Parathyroid adenoma (tissue), 2 donors: ENCODE measurements around the gene FYN.

Source experiments
- H2AFZ ChIP-seq: fragments of 300-600 bp; sonication (generic); one replicate; pipeline ENCODE4 v1.7.0; 2017; ENCODE audit warnings: antibody characterized with exemption, mild to moderate bottlenecking
- H3K27ac ChIP-seq: fragments of 300-600 bp; sonication (generic); one replicate; pipeline ENCODE4 v1.7.0; 2017
- H3K27me3 ChIP-seq: fragments of 300-600 bp; sonication (generic); one replicate; pipeline ENCODE4 v1.7.0; 2017; ENCODE audit warnings: low read length; ENCODE audit not compliant: control insufficient read depth, insufficient read depth
- H3K36me3 ChIP-seq: fragments of 300-600 bp; sonication (generic); one replicate; pipeline ENCODE4 v1.7.0; 2017; ENCODE audit warnings: low read length; ENCODE audit not compliant: control insufficient read depth, insufficient read depth
- H3K4me1 ChIP-seq: fragments of 300-600 bp; sonication (generic); one replicate; pipeline ENCODE4 v1.7.0; 2017; ENCODE audit warnings: control low read depth
- H3K4me2 ChIP-seq: fragments of 300-600 bp; sonication (generic); one replicate; pipeline ENCODE4 v1.7.0; 2017; ENCODE audit warnings: low read length
- H3K4me3 ChIP-seq: fragments of 300-600 bp; sonication (generic); one replicate; pipeline ENCODE4 v1.7.0; 2017; ENCODE audit warnings: low read depth, low read length
- H3K79me2 ChIP-seq: fragments of 300-600 bp; sonication (generic); one replicate; pipeline ENCODE4 v1.7.0; 2017; ENCODE audit warnings: control low read depth
- H3K9ac ChIP-seq: fragments of 300-600 bp; sonication (generic); one replicate; pipeline ENCODE4 v1.7.0; 2017; ENCODE audit warnings: mild to moderate bottlenecking
- H3K9me3 ChIP-seq: fragments of 300-600 bp; sonication (generic); one replicate; pipeline ENCODE4 v1.7.0; 2017; ENCODE audit warnings: low read length; ENCODE audit not compliant: control insufficient read depth
- CTCF ChIP-seq: fragments of 300-600 bp; sonication (generic); IDR thresholded peaks from one replicate; pipeline ENCODE4 v1.7.0; 2017; ENCODE audit warnings: antibody characterized with exemption, mild to moderate bottlenecking
- donor health status: primary hyperparathyroidism.

FYN gene

GRCh38 chr6:111663692-111664564 is 209.3 kb downstream of the FYN start:
- peak overlapping the region; percentile 83 for H3K27ac ChIP-seq
- H3K9me3 ChIP-seq, result no peaks in the 10 kb centered on the region
- H3K27me3 ChIP-seq, result no peaks in the 10 kb centered on the region
- no peak for TF ChIP-seq CTCF
- peak overlapping the region; percentile 57 for H2AFZ ChIP-seq
- no peaks in the 10 kb centered on the region for H3K79me2 ChIP-seq
- no peak overlapping the region for H3K4me2 ChIP-seq
- H3K36me3 ChIP-seq, result no peaks in the 10 kb centered on the region
- peaks cover 39% of the 10 kb centered on the region for H3K4me1 ChIP-seq
- no peak overlapping the region for H3K9ac ChIP-seq
- H3K4me3 ChIP-seq, result no peak overlapping the region

GRCh38 chr6:111662794-111663593 is 210.3 kb downstream of the FYN start:
- TF ChIP-seq CTCF, result no peak
- no peaks in the 10 kb centered on the region for H3K79me2 ChIP-seq
- no peak overlapping the region for H3K9ac ChIP-seq
- no peak overlapping the region for H3K4me2 ChIP-seq
- peak overlapping the region; percentile 57 for H2AFZ ChIP-seq
- H3K4me1 ChIP-seq, result peaks cover 34% of the 10 kb centered on the region
- peak overlapping the region; percentile 83 for H3K27ac ChIP-seq
- H3K4me3 ChIP-seq, result no peak overlapping the region
- no peaks in the 10 kb centered on the region for H3K9me3 ChIP-seq
- no peaks in the 10 kb centered on the region for H3K36me3 ChIP-seq
- H3K27me3 ChIP-seq, result no peaks in the 10 kb centered on the region

GRCh38 chr6:111662072-111662793 is 211.0 kb downstream of the FYN start:
- no peaks in the 10 kb centered on the region for H3K27me3 ChIP-seq
- no peaks in the 10 kb centered on the region for H3K9me3 ChIP-seq
- H3K4me3 ChIP-seq, result no peak overlapping the region
- no peaks in the 10 kb centered on the region for H3K36me3 ChIP-seq
- H3K27ac ChIP-seq, result peak overlapping the region; percentile 83
- H3K9ac ChIP-seq, result no peak overlapping the region
- H2AFZ ChIP-seq, result no peak overlapping the region
- H3K4me1 ChIP-seq, result peaks cover 29% of the 10 kb centered on the region
- no peaks in the 10 kb centered on the region for H3K79me2 ChIP-seq
- no peak overlapping the region for H3K4me2 ChIP-seq
- TF ChIP-seq CTCF, result no peak

GRCh38 chr6:111661541-111662061 is 211.7 kb downstream of the FYN start:
- Histone ChIP-seq H3K27ac (no peak overlapping the region), H3K4me1 (peaks cover 24% of the 10 kb centered on the region), H2AFZ (peak overlapping the region; percentile 23), H3K9me3 (no peaks in the 10 kb centered on the region), H3K36me3 (no peaks in the 10 kb centered on the region), H3K79me2 (no peaks in the 10 kb centered on the region), H3K4me3 (no peak overlapping the region), H3K9ac (no peak overlapping the region), H3K4me2 (no peak overlapping the region), H3K27me3 (no peaks in the 10 kb centered on the region)
- TF ChIP-seq CTCF, result no peak
